Right lobe of liver (tissue), 6 donors: ENCODE measurements around the gene CYB5RL. TPM values are rescaled to one million over a fixed set of nuclear protein-coding genes. Genes with fewer than 3 reads are reported as not detected.
"Not testable (repeated sequence)": the region's sequence is repeated elsewhere in the genome, so short reads cannot be mapped to it uniquely, and the experiment has no call there.

Experiments
- ATAC-seq, 4 donors: fragments of 200-7000 bp; cut with Tn5 transposase; one replicate each; pipeline ENCODE4 v1.9.1; 2020; ENCODE audit warnings: mild to moderate bottlenecking in 4 of 4, moderate library complexity in 4 of 4
- DNase-seq, 3 donors: peaks; one replicate each; pipeline ENCODE4 v3.0.0-alpha.2; 2020
- H3K27ac ChIP-seq, 3 donors: fragments of 200-600 bp; one replicate each; pipeline ENCODE4 v1.8.0; 2022
- H3K27me3 ChIP-seq, 2 donors: fragments of 200-600 bp; one replicate each; pipeline ENCODE4 v1.8.0; 2022
- H3K36me3 ChIP-seq, 4 donors: fragments of 200-600 bp; sonication (generic) in 1 of 4; one replicate each; pipeline versions ENCODE4 v1.5.1 to v1.8.0; 2017 to 2022; ENCODE audit warnings: control low read depth in 1 of 4
- H3K4me1 ChIP-seq, 4 donors: fragments of 200-600 bp; sonication (generic) in 1 of 4; one replicate each; pipeline versions ENCODE4 v1.5.1 to v1.8.0; 2017 to 2022; ENCODE audit warnings: control low read depth in 1 of 4
- H3K4me3 ChIP-seq, 3 donors: fragments of 200-600 bp; one replicate each; pipeline ENCODE4 v1.8.0; 2022
- H3K9me3 ChIP-seq, 4 donors: fragments of 200-600 bp; sonication (generic) in 1 of 4; one replicate each; pipeline versions ENCODE4 v1.5.1 to v1.8.0; 2017 to 2022; ENCODE audit warnings: control low read depth in 1 of 4
- CTCF ChIP-seq, 4 donors: fragments of 200-600 bp in 3 of 4; fragments of 450-650 bp in 1 of 4; IDR thresholded peaks; one replicate each; pipeline versions ENCODE4 v1.5.1 to v1.8.0; 2016 to 2022; ENCODE audit warnings: antibody characterized with exemption in 4 of 4, mild to moderate bottlenecking in 2 of 4
- POLR2A ChIP-seq: fragments of 450-650 bp; IDR thresholded peaks from one replicate; pipeline ENCODE4 v1.6.1; 2017; ENCODE audit warnings: antibody characterized with exemption, mild to moderate bottlenecking
- WGBS: methylation state at CpG from one replicate; pipeline ENCODE4 v1.1.6; 2018; ENCODE audit warnings: low coverage, low lambda C conversion rate; ENCODE audit not compliant: insufficient coverage; ENCODE audit errors: missing lambda C conversion rate; 5-methylcytosine and 5-hydroxymethylcytosine counted together
- intact Hi-C, 2 donors: fragments of 100-400 bp; cut with DNase I; formaldehyde crosslinking; loops; one replicate each; pipeline versions ENCODE4 v1.11.2 to v1.14.1; 2022
- total RNA-seq, 6 experiments: library from RNA; depleted of rRNA in 2 of 6; stranded (reverse); fragments of >200 nt in 2 of 6; fragmentation: NEBNext Ultra II Directional in 3 of 6; extraction: Animal tissue kit (Norgen Biotek cat#: 25700) in 3 of 6; gene quantifications; one replicate each; pipeline versions ENCODE4 v1.1.0 to v1.2.4, GENCODE V29; 2016 to 2023
- donor health status: DM: no; HTN: yes; CAD: no.
- donor health status: DM: no; HTN: no; CAD: no.
- donor health status: DM: no; HTN: no; CAD: no.
- donor health status: DM: no; HTN: yes; CAD: no.
- donor health status: DM: no; HTN: yes; CAD: no.

Gene CYB5RL
- total RNA-seq, 6 experiments from 2014 or later, result 2.5 to 4.6 (median 3.0) TPM

- intact Hi-C loops, result no loop called here
- Histone ChIP-seq H3K27ac (no peak overlapping the region), H3K36me3 (no peaks in the 10 kb centered on the region), H3K27me3 (no peaks in the 10 kb centered on the region), H3K4me1 (peaks cover 0 to 12% (median 0%) of the 10 kb centered on the region in 4 donors), H3K9me3 (no peaks in the 10 kb centered on the region), H3K4me3 (no peak overlapping the region)
- DNase-seq, result no peak
- 72% methylated on average over 3 of the region's 3 CpGs for WGBS
- ATAC-seq, result no peak
- no peak for TF ChIP-seq POLR2A
- no peak for TF ChIP-seq CTCF (IDR thresholded peaks at IDR 0.05)
Observed at GRCh38 chr1:54169068-54169467, 30.8 kb downstream of the CYB5RL start.

GRCh38 chr1:54168206-54168965 is 31.4 kb downstream of the CYB5RL start:
- TF ChIP-seq CTCF (IDR thresholded peaks at IDR 0.05) (no peak), POLR2A (no peak)
- Histone ChIP-seq H3K36me3 (no peaks in the 10 kb centered on the region), H3K4me3 (no peak overlapping the region), H3K27ac (no peak overlapping the region), H3K27me3 (no peaks in the 10 kb centered on the region), H3K4me1 (peaks cover 0 to 10% (median 0%) of the 10 kb centered on the region in 4 donors), H3K9me3 (no peaks in the 10 kb centered on the region)
- ATAC-seq (no peak), DNase-seq (no peak)
- WGBS, result 56% methylated on average over 1 of the region's 8 CpGs
- intact Hi-C loops, result no loop called here

- Histone ChIP-seq H3K4me1 (peaks cover 0 to 2% (median 0%) of the 10 kb centered on the region in 4 donors), H3K27me3 (no peaks in the 10 kb centered on the region), H3K36me3 (no peaks in the 10 kb centered on the region), H3K4me3 (no peak overlapping the region), H3K9me3 (no peaks in the 10 kb centered on the region), H3K27ac (no peak overlapping the region)
- no peak for TF ChIP-seq POLR2A
- no peak for TF ChIP-seq CTCF (IDR thresholded peaks at IDR 0.05)
- intact Hi-C loops, result no loop called here
- 71% methylated on average over 4 of the region's 9 CpGs for WGBS
- ATAC-seq (no peak), DNase-seq (no peak)
Observed at GRCh38 chr1:54167422-54168139, 32.2 kb downstream of the CYB5RL start.

GRCh38 chr1:54166357-54166756 is 33.5 kb downstream of the CYB5RL start:
- H3K4me3 ChIP-seq, ATAC-seq, H3K27ac ChIP-seq, H3K36me3 ChIP-seq, intact Hi-C loops, H3K4me1 ChIP-seq, H3K9me3 ChIP-seq, DNase-seq, H3K27me3 ChIP-seq: not testable (repeated sequence)
- 88% methylated on average over 8 of the region's 8 CpGs for WGBS

- no CpG with 5 or more reads among the region's 15 CpGs for WGBS
- TF ChIP-seq POLR2A (no peak), CTCF (IDR thresholded peaks at IDR 0.05) (no peak)
Observed at GRCh38 chr1:54165146-54165545, 34.7 kb downstream of the CYB5RL start.

More at GRCh38 chr1:54165146-54165545, 34.7 kb downstream of the CYB5RL start:
- Histone ChIP-seq H3K36me3 (no peaks in the 10 kb centered on the region), H3K4me1 (no peaks in the 10 kb centered on the region), H3K27ac (no peak overlapping the region), H3K27me3 (no peaks in the 10 kb centered on the region), H3K9me3 (no peaks in the 10 kb centered on the region), H3K4me3 (no peak overlapping the region)
- intact Hi-C loops, result no loop called here
- DNase-seq (no peak), ATAC-seq (no peak)
